ENCODE data around the gene LY6G6D. TPM values are rescaled to one million over a fixed set of nuclear protein-coding genes. Genes with fewer than 3 reads are reported as not detected.
A peak's percentile ranks its signal among the peaks of the same experiment; 100 is the strongest.

Gene LY6G6D
- total RNA-seq, 1 experiment from 2014 or later: not detected

GRCh38 chr6:31687860-31688693 lies 27.1 kb upstream of the LY6G6D start:
- Histone ChIP-seq H3K23ac (ENCODE audit: insufficient read length, low read depth, low read length) (no peak overlapping the region), H3K9me3 (ENCODE audit: control insufficient read depth, low read depth, low read length) (no peaks in the 10 kb centered on the region), H3K27me3 (ENCODE audit: insufficient read depth, low read length) (no peaks in the 10 kb centered on the region), H3K23me2 (ENCODE audit: insufficient read length, low read depth, low read length, poor library complexity, severe bottlenecking) (peaks cover 5% of the 10 kb centered on the region), H3K79me1 (ENCODE audit: insufficient read depth, low read depth, low read length, poor library complexity, severe bottlenecking) (no peaks in the 10 kb centered on the region), H3T11ph (ENCODE audit: low read length) (no peak overlapping the region), H2BK120ac (ENCODE audit: low read depth, low read length, poor library complexity, severe bottlenecking) (no peak overlapping the region), H4K91ac (ENCODE audit: insufficient read length, low read depth, low read length) (no peak overlapping the region), H3K9ac (ENCODE audit: extremely low read depth, insufficient read length, low read length) (no peak overlapping the region), H2AK5ac (ENCODE audit: insufficient read length, low read length) (no peak overlapping the region), H2BK12ac (ENCODE audit: insufficient read length, low read depth, low read length) (no peak overlapping the region), H3K18ac (ENCODE audit: insufficient read length, low read depth, low read length) (no peak overlapping the region), H3K79me2 (ENCODE audit: insufficient read depth, low read length) (no peaks in the 10 kb centered on the region), H4K20me1 (ENCODE audit: control insufficient read depth, insufficient read depth, insufficient read length) (no peaks in the 10 kb centered on the region), H2BK5ac (ENCODE audit: insufficient read length, low read length) (no peak overlapping the region), H3K14ac (ENCODE audit: insufficient read depth, low read length) (no peak overlapping the region), H3K56ac (ENCODE audit: insufficient read length, low read depth, low read length) (no peak overlapping the region), H4K5ac (ENCODE audit: insufficient read length, low read depth, low read length) (no peak overlapping the region), H3K4ac (ENCODE audit: low read depth, low read length) (no peak overlapping the region), H2BK15ac (ENCODE audit: low read depth, low read length) (no peak overlapping the region), H3K4me1 (ENCODE audit: insufficient read depth, low read length) (no peaks in the 10 kb centered on the region), H3K4me2 (ENCODE audit: insufficient read depth, insufficient read length, low read length) (no peak overlapping the region), H2AFZ (ENCODE audit: low read length) (no peak overlapping the region), H4K8ac (replicated peaks; ENCODE audit: insufficient read length, low read depth, low read length) (no peak overlapping the region), H3K27ac (ENCODE audit: insufficient read length, low read depth, low read length) (no peak overlapping the region), H2BK20ac (ENCODE audit: low read depth, low read length, poor library complexity, severe bottlenecking) (no peak overlapping the region)
- H3K36me3 Mint-ChIP-seq (ENCODE audit: insufficient read depth in 1 of 3, low read depth in 3 of 3): peaks cover 14 to 54% (median 36%) of the 10 kb centered on the region in 3 experiments
- peaks cover 13 to 18% of the 10 kb centered on the region in 2 experiments for H3K4me1 Mint-ChIP-seq
- TF ChIP-seq, protein P1, sequence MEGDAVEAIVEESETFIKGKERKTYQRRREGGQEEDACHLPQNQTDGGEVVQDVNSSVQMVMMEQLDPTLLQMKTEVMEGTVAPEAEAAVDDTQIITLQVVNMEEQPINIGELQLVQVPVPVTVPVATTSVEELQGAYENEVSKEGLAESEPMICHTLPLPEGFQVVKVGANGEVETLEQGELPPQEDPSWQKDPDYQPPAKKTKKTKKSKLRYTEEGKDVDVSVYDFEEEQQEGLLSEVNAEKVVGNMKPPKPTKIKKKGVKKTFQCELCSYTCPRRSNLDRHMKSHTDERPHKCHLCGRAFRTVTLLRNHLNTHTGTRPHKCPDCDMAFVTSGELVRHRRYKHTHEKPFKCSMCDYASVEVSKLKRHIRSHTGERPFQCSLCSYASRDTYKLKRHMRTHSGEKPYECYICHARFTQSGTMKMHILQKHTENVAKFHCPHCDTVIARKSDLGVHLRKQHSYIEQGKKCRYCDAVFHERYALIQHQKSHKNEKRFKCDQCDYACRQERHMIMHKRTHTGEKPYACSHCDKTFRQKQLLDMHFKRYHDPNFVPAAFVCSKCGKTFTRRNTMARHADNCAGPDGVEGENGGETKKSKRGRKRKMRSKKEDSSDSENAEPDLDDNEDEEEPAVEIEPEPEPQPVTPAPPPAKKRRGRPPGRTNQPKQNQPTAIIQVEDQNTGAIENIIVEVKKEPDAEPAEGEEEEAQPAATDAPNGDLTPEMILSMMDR (conservative IDR thresholded peaks at IDR 0.05): no peak
- no peak overlapping the region; a peak in 1 of 5 replicates for H3K4me3 Mint-ChIP-seq
- WGBS (ENCODE audit: extremely low coverage, insufficient read length, low lambda C conversion rate): no CpG with 5 or more reads among the region's 14 CpGs
- H3K9me3 Mint-ChIP-seq: no peaks in the 10 kb centered on the region; a peak in 1 of 5 replicates
- peak overlapping the region in 2 of 3 experiments; percentile 23 to 52; a peak in 3 of 7 replicates for H3K27ac Mint-ChIP-seq
- H3K27me3 Mint-ChIP-seq (ENCODE audit: low read depth): peaks cover 3% of the 10 kb centered on the region
- no peak for DNase-seq
